Glutamatergic neuron (in vitro differentiated cells): ENCODE results near the gene PTPRN2. TPM values are rescaled to one million over a fixed set of nuclear protein-coding genes. Genes with fewer than 3 reads are reported as not detected.
"Not testable (repeated sequence)": the region's sequence is repeated elsewhere in the genome, so short reads cannot be mapped to it uniquely, and the experiment has no call there.

Source experiments
- DNase-seq: peaks from one replicate; pipeline ENCODE4 v3.0.0; 2022
- H3K27ac Mint-ChIP-seq: one replicate; pipeline ENCODE4 v1.8.0; 2020; ENCODE audit warnings: mild to moderate bottlenecking, mixed read lengths, inconsistent platforms; ENCODE audit not compliant: unreplicated experiment
- H3K27me3 Mint-ChIP-seq: one replicate; pipeline ENCODE4 v1.8.0; 2020; ENCODE audit warnings: mild to moderate bottlenecking, moderate library complexity, mixed read lengths, inconsistent platforms; ENCODE audit not compliant: unreplicated experiment
- H3K36me3 Mint-ChIP-seq: one replicate; pipeline ENCODE4 v1.8.0; 2020; ENCODE audit warnings: mild to moderate bottlenecking, mixed read lengths, inconsistent platforms; ENCODE audit not compliant: unreplicated experiment
- H3K4me1 Mint-ChIP-seq: one replicate; pipeline ENCODE4 v1.8.0; 2020; ENCODE audit warnings: mild to moderate bottlenecking, low read depth, mixed read lengths, inconsistent platforms; ENCODE audit not compliant: unreplicated experiment
- H3K4me3 Mint-ChIP-seq: one replicate; pipeline ENCODE4 v1.8.0; 2020; ENCODE audit warnings: mild to moderate bottlenecking, mixed read lengths, inconsistent platforms; ENCODE audit not compliant: unreplicated experiment
- H3K9me3 Mint-ChIP-seq: one replicate; pipeline ENCODE4 v1.8.0; 2020; ENCODE audit warnings: mild to moderate bottlenecking, moderate library complexity, mixed read lengths, inconsistent platforms; ENCODE audit not compliant: unreplicated experiment
- total RNA-seq: library from RNA; stranded (reverse); fragmentation: NEBNext Ultra II Directional; extraction: Animal tissue kit (Norgen Biotek cat#: 25700); gene quantifications from one replicate; pipeline ENCODE4 v1.2.1, GENCODE V29; 2021; ENCODE audit not compliant: unreplicated experiment
- TF ChIP-seq, protein P1 (sequence below): fragments of 200-600 bp; sonication (generic); IDR thresholded peaks from one replicate; pipeline ENCODE4 v1.5.0; 2021; ENCODE audit not compliant: partially characterized antibody, unreplicated experiment

PTPRN2 gene
- total RNA-seq, 1 donor from 2014 or later = 49.0 TPM

DNA sequence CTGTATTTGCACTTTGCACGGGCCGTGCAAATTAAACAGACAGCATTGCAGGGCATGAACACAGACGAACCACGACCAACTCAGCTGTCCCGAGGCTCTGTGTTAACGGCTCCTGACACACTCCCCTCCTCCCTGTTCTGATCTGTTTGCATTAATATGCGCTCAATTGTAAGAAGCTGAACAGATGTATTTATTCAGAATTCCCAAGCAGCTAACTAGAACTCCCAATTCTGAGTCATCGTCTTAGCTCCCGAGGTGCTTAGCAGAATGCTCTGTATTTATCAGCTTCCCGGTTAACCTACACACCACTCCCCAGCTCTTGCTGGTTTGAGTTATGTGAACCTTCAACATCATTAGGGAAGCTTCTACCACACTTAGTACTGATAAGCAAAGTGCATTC is 286.4 kb downstream of the PTPRN2 start:
- peaks cover 9% of the 10 kb centered on the region for H3K9me3 Mint-ChIP-seq
- H3K4me1 Mint-ChIP-seq = peaks cover 3% of the 10 kb centered on the region
- H3K27me3 Mint-ChIP-seq = peaks cover 9% of the 10 kb centered on the region
- no peak overlapping the region for H3K4me3 Mint-ChIP-seq
- peaks cover 1% of the 10 kb centered on the region for H3K36me3 Mint-ChIP-seq
- no peak for DNase-seq
- TF ChIP-seq, protein P1, sequence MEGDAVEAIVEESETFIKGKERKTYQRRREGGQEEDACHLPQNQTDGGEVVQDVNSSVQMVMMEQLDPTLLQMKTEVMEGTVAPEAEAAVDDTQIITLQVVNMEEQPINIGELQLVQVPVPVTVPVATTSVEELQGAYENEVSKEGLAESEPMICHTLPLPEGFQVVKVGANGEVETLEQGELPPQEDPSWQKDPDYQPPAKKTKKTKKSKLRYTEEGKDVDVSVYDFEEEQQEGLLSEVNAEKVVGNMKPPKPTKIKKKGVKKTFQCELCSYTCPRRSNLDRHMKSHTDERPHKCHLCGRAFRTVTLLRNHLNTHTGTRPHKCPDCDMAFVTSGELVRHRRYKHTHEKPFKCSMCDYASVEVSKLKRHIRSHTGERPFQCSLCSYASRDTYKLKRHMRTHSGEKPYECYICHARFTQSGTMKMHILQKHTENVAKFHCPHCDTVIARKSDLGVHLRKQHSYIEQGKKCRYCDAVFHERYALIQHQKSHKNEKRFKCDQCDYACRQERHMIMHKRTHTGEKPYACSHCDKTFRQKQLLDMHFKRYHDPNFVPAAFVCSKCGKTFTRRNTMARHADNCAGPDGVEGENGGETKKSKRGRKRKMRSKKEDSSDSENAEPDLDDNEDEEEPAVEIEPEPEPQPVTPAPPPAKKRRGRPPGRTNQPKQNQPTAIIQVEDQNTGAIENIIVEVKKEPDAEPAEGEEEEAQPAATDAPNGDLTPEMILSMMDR = no peak
- H3K27ac Mint-ChIP-seq = no peak overlapping the region

DNA sequence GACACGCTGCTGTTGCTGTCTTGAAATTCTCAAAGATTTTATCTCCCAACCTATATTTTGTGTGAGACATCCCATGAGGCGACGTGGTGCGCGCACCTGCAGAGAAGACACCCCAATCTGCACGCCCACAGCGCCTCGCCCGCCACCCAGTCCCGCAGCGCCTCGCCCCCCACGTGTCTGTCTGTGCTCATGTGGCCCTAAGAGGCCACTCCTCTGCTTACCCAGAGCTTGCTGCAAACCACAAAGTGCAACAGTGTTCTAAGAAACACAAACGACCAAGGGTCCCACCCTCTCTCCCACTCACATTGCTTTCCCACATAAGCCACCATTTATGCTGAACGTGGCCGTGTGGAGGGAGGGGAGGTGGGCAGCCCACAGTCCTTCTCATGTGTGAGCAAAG is 287.2 kb downstream of the PTPRN2 start:
- Mint-ChIP-seq H3K27me3 (peaks cover 11% of the 10 kb centered on the region), H3K4me1 (peaks cover 2% of the 10 kb centered on the region), H3K36me3 (peaks cover 6% of the 10 kb centered on the region), H3K4me3 (no peak overlapping the region), H3K27ac (no peak overlapping the region), H3K9me3 (peaks cover 12% of the 10 kb centered on the region)
- TF ChIP-seq, protein P1 = no peak
- no peak for DNase-seq

- Mint-ChIP-seq H3K27ac (no peak overlapping the region), H3K27me3 (peaks cover 11% of the 10 kb centered on the region)
Observed at GRCh38 chr7:158299607-158300006, 288.0 kb downstream of the PTPRN2 start.

DNA sequence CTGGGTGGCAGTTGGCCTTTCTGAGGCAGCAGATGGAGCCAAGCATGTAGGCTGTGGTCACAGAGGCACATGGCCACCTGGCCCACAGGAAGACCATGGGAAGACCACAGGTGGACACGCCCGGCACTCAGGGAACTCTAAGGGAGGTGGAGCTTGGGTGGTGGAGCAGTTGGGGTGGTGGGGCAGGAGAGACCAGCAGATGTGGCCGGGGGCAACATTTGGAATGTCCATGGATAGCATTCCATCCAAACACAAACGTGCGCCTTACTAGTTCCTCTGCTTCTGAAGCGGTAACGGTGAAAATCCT is 290.9 kb downstream of the PTPRN2 start:
- no peak for DNase-seq
- H3K4me1 Mint-ChIP-seq = no peaks in the 10 kb centered on the region
- no peak overlapping the region for H3K4me3 Mint-ChIP-seq
- peaks cover 15% of the 10 kb centered on the region for H3K36me3 Mint-ChIP-seq
- no peak overlapping the region for H3K27ac Mint-ChIP-seq
- H3K27me3 Mint-ChIP-seq = peaks cover 10% of the 10 kb centered on the region
- peaks cover 14% of the 10 kb centered on the region for H3K9me3 Mint-ChIP-seq
- TF ChIP-seq, protein P1 = no peak

More at GRCh38 chr7:158299607-158300006, 288.0 kb downstream of the PTPRN2 start:
- Mint-ChIP-seq H3K4me3 (no peak overlapping the region), H3K9me3 (peaks cover 13% of the 10 kb centered on the region), H3K36me3 (peaks cover 6% of the 10 kb centered on the region), H3K4me1 (peaks cover 2% of the 10 kb centered on the region)
- DNase-seq = no peak
- TF ChIP-seq, protein P1 = no peak

DNA sequence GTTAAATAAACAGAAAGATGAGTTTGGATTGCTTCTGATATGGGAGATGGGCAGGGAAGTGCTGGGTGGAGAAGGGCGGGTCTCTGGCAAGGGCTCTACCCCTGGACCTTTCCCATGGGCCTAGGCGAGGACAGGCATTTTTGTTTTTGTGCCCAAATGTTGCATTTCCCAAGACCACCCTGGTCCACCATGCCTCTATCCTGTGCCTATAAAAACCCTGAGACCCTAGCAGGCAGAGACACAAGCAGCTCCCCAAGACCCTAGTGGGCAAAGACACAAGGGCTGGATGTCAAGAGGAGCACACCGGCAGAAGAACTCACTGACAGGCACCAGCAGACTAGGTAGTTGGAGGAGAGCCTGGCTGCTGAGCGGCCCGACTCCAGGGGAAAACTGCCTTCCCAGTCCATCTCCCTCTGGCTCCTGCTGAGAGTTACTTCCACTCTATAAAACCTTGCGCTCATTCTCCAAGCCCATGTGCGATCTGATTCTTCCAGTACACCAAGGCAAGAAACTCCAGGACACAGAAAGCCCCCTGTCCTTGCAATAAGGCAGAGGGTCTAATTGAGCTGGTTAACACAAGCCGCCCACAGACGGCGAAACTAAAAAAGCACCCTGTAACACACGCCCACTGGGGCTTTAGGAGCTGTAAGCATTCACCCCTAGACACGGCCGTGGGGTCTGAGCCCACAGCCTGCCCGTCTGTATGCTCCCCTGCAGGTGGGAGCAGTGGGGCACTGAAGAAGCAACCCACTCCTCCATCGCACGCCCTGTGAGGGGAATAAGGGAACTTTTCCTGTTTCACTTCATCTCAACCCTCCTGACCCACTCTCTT is 291.4 kb downstream of the PTPRN2 start:
- Mint-ChIP-seq H3K9me3 (peaks cover 16% of the 10 kb centered on the region), H3K27ac (no peak overlapping the region), H3K36me3 (peaks cover 15% of the 10 kb centered on the region), H3K4me1 (no peaks in the 10 kb centered on the region), H3K27me3 (peaks cover 11% of the 10 kb centered on the region), H3K4me3 (no peak overlapping the region)
- TF ChIP-seq, protein P1 = no peak
- DNase-seq = no peak

DNA sequence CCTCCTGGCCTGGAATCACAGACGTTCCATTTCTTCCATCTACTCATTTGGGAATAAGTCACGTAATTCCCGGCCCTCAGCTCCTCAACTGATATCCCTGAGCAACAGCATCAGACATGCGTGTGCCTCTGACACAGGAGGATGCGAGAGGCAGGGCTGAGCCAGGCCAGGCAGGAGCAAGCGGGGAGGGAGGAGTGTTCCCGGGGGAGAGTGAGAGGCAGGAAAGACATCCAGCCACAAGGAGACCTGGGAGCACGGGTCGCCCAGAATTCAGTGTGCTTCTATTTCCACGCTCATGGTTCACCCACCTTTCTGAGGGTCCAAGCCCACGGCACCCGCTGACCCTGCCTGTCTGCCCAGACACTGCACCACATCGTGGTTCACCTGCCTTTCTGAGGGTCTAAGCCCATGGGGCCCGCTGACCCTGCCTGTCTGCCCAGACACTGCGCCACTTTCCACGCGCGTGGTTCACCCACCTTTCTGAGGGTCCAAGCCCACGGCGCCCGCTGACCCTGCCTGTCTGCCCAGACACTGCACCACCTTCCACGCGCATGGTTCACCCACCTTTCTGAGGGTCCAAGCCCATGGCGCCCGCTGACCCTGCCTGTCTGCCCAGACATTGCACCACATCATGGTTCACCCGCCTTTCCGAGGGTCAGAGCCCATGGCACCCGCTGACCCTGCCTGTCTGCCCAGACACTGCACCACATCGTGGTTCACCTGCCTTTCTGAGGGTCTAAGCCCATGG is 293.0 kb downstream of the PTPRN2 start:
- peaks cover 22% of the 10 kb centered on the region for H3K9me3 Mint-ChIP-seq
- not testable (repeated sequence) for H3K4me3 Mint-ChIP-seq, DNase-seq, H3K27ac Mint-ChIP-seq, H3K4me1 Mint-ChIP-seq
- peaks cover 22% of the 10 kb centered on the region for H3K36me3 Mint-ChIP-seq
- peaks cover 11% of the 10 kb centered on the region for H3K27me3 Mint-ChIP-seq
